CMK (cell line): Measurements from ENCODE around the gene ATG5.

Experiments
- DNase-seq: peaks from one replicate; pipeline ENCODE4 v3.0.0-alpha.2; 2010; ENCODE audit warnings: low read depth

ATG5 gene

DNA sequence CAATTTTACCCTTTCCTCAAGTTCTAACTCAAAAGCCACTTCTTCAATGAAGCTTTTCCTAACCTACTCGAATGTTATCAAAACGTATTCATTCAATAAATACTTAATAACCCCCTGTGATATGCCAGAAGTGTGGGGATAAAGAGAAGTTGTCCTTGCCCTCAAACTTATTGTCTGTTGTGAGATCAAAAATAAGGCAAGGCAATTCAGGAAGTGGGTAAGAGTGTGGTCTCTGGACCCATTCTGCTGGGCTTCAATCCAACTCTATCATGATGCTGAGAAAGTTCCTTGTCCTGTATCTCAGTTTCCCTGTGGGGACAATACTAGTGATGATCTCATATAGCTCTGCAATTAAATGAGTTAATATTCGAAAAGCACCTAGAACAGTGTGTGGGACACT is 146.7 kb downstream of the ATG5 start:
- DNase-seq, result no peak

- DNase-seq, result no peak
Observed at GRCh38 chr6:106177786-106178185, 147.8 kb downstream of the ATG5 start.

DNA sequence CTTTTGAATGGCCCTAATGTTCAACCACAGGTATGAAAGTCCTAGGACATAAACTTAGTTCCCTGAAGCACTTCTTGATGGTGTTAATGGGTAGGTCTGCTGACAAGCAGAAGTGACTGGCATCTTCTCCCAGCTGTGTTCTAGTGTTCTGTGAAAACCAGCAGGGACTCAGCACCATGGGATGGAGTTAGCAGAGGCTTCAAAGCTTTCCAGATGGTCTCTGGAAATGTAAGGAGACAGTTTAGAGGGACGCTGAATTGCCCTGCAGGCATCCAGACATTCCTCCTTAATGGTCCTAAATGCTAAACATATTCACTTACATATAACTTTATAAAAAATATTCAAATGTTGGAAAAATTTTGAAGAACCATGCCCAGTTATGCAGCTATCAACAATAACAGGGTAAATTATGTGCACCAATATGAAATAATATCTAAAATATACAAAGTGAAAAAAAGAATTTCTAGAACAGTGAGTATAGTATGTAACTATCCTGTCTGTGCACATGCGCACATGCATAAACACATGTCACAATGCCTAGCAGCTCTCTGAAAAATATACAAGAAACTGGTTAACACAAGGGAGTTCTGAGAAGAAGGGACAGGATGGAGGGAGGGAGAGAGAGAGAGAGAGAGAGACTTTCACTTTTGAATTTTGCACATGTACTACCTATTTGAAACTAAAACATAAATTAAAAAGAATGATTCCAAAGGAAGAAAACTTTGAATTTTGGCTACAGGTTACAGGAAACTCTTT is 152.3 kb downstream of the ATG5 start:
- no peak for DNase-seq

- no peak for DNase-seq
Observed at GRCh38 chr6:106170030-106170791, 155.3 kb downstream of the ATG5 start.

DNA sequence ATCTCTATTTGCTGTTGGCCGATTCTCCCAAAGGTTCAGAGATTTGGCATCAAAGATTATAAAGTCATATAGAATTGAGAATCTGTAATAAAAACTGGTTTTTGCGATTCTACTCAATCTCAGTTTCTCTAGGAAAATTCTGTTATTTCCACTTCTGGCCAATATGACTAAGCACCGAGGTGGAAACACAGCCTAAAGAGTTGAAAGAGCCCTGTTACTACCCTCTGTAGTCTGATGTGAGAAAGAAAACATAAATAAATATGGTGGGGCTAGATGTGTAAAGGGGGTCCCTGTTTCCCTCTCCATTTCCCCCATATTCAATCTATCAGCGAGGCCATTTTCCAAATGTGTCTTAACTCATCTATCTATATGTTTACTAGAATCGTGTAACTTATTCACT is 156.0 kb downstream of the ATG5 start:
- no peak for DNase-seq

DNA sequence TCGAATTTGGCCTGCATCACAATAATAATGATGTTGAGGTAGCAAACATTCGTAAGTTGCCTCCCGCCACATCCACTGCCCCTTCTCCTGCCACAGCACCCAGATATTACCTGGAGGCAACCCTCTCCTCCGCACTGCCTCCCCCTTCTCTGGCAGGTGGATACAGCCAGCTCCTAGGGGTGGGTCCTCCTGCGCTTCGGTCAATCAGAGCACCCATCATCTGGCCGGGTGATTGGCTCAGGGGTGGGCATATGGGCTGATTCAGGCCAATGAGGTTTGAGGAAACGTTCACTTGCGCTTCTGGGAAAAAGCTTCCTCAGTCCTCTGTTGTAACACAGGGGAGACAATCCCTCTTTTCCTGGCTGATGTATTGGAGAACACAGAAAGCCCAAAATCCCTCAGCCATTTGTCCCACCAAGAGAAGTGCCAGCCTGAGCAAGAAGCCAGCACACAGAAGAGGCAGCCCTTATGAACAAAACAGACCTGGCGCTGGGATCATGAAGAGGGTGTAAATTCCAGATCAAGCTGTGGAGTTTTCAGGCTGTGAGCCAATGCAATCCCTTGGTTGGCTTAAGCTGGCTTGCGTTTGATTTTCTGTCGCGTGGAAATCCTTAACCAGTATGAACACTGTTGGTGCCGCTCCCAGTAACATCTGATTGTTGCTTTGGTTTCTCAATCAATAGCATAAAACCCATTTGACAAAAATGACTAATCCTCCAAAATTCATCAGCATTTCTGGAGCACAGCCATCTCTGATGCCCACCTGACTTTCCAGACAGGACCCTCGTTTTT is 157.3 kb downstream of the ATG5 start:
- no peak for DNase-seq

DNA sequence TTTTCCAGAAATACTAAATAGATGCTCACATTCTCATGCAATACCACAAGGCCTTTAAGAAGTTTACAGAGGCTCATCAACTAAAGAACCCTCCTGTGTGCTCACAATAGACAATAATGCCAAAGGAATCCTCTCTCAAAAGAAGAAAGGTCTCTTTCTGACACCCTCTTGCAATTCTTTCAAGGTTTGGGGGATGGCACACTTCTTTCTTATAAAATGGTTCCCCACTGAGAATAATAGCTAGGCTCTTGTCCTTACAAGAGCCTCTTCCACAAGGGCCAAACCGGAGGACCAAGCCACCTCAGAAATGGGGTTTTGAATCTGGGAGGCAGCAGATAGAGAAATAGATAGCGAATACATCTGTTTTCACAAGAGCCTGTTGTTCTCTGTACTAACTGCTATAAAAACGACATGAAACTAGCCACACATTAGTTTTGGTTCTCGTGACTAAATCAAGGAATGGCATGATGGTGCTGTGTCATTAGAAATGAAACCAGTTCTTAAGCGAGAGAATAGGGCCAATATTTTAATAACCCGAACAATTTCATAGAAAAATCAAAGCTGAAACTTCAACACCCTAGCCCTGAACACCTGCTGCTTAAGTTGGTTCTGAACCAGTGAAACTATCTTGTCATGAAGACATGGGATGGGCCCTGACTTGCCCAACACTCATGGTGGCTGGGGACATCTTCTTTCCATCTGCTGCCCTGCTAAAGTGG is 158.3 kb downstream of the ATG5 start:
- DNase-seq, result no peak

GRCh38 chr6:106165885-106166485 is 159.6 kb downstream of the ATG5 start:
- DNase-seq, result no peak

- DNase-seq, result no peak
Observed at GRCh38 chr6:106163966-106164877, 161.3 kb downstream of the ATG5 start.

DNA sequence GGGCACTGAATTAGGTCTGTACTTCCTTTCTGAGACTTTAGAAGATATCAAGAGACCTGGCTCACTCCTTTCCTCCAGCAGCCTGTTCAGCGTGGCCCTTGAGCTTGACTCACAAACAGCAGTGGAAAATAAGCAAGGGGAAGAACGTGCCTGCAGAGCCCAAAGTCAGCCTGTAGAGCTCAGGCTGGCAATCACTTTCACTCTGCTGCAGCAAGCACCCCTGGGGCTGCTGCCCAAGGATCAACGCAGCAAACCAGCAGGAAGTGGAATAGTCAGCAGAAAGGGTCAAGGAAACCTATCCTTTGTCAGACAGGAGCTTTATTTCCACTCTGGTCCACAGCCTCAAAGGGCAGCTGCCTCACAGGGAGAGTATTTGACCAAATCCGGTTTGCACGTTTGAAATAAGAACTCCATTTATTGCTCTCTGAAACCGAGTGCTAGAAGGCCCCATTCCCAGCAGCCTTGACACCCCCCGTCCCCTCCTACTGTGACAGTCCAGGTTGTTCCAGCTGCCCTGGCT is 162.1 kb downstream of the ATG5 start:
- DNase-seq, result no peak

GRCh38 chr6:106162921-106163320 is 162.6 kb downstream of the ATG5 start:
- no peak for DNase-seq

- no peak for DNase-seq
Observed at GRCh38 chr6:106161893-106162292, 163.7 kb downstream of the ATG5 start.

DNA sequence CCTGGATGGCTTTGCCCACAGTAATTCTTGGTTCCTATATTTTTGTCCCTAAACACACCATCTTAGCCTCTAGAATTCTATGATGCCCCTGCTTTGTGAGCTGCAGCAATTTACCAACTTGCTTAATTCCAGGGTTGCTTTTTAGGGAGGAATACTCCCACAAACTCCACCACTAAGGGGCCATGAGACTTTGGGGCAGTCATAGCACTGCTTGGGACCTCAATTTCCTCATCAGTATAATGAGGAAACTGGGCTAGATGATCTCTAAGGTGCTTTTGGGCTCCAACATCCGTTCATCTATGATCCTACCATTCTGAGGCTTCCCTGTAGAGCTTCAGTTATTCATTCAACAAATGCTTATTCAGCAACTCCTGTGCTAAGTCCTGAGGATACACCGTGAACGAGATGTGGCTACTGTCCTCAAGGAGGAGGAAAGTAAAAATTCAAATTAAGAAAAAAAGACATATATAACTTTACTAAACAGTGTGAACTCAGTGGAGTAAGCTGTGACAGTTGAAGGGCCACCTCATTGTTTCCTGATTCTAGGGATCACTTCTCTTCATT is 164.2 kb downstream of the ATG5 start:
- DNase-seq, result no peak

DNA sequence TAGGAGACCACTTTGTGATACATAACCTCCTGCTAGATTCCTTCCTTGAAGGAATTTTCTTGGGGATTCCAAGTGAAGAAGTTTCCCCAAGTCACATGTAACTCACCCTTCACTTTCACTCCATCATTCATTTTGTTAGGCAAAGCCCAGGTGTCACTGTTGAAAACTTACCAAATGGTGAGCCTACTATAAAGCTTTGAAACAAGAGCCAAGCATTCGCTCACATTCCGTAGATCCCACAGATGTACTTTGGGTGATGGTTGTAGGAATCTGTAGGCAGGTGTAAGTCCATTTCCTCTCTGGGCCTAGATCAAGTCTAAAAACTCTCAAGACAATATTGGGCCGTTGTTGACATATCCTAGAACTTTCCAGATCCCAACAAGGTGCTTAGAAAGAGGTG is 165.4 kb downstream of the ATG5 start:
- no peak for DNase-seq

DNA sequence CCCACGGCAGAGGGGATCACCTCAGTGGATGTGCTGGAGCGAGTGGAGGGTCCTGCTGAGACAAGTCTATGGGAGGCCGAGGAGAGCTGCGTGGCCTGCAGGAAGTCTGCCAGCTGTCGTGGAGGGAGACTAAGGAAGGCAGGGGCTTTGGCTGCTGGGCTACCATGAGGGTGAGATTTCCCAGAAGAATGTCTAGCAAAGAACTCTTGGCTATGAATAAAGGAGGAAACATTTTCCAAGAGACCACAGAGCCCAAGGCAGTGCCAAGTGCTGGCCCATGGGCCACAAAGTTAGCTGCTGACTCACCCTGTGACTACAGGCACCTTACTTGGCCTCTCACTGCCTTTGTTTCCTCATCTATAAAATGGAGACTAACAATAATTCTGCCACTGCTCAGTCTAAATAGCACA is 166.0 kb downstream of the ATG5 start:
- no peak for DNase-seq

GRCh38 chr6:106158816-106159215 is 166.7 kb downstream of the ATG5 start:
- DNase-seq, result no peak

DNA sequence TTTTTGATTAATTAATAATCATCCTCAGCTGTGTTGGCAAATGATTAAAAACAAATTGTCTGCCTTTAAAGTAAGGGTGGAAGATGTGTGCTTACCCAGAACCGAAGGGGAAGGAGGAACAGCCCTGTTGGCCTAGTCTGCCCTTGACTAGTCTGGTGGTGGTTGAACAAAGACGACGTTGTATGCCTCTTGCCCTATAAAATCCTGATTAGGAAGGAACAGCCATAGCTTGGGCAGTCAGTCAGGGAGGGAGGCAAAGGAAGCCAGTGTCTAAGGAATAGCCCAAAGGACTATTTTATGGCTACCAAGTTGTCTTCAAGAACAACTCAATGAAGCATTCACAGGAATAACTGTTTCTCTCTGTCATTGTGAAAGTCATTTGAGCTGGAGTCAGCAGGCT is 168.7 kb downstream of the ATG5 start:
- DNase-seq, result no peak

- DNase-seq, result no peak
Observed at GRCh38 chr6:106156413-106156812, 169.1 kb downstream of the ATG5 start.

DNA sequence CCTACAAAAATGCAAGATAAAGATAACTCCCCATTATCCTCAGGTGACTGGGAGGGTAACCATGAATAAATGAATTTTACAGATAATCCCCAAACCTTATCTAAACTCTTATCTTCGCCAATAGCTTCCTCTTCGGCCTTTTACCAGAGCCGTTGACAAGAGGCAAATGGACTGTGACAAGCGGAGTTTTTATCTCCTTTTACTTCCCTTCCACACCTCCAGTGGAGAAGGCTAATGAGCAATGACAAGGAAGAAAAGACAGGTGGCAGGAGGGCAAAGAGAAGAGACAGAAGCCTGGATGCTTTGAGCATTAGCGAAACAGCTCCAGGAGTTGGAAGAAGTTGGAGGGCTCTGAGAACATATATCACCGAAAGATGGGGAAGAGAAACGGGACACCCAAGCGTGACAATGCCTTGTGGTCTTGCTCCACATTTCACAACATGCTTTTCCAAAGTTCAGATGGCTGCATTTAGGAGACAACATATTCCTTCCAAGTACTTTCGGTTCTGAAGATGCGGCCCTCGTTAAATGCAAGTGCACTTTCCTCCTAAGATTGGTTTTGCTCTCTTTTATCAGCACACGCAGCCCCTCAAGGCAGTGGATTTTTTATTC is 170.2 kb downstream of the ATG5 start:
- no peak for DNase-seq

- no peak for DNase-seq
Observed at GRCh38 chr6:106154326-106154725, 171.2 kb downstream of the ATG5 start.
